Ishikawa (cell line): ENCODE results near the gene DNPEP.

Experiments used
- CEBPB ChIP-seq: IDR thresholded peaks from 2 replicates; pipeline ENCODE4 v1.6.1; 2012
- CREB1 ChIP-seq: IDR thresholded peaks from 2 replicates; pipeline ENCODE4 v1.6.1; 2012; ENCODE audit warnings: low read depth
- EGR1 ChIP-seq: IDR thresholded peaks from 2 replicates; pipeline ENCODE4 v1.6.1; 2012
- EP300 ChIP-seq: IDR thresholded peaks from 2 replicates; pipeline ENCODE4 v1.6.1; 2012; ENCODE audit warnings: borderline replicate concordance
- FOXM1 ChIP-seq: IDR thresholded peaks from 2 replicates; pipeline ENCODE4 v1.6.1; 2012; ENCODE audit warnings: low read depth, borderline replicate concordance
- MAX ChIP-seq: IDR thresholded peaks from 2 replicates; pipeline ENCODE4 v1.6.1; 2012
- NFIC ChIP-seq: IDR thresholded peaks from 2 replicates; pipeline ENCODE4 v1.6.1; 2012
- RAD21 ChIP-seq: IDR thresholded peaks from 2 replicates; pipeline ENCODE4 v1.6.1; 2012; ENCODE audit warnings: low read depth
- TAF1 ChIP-seq: IDR thresholded peaks from 2 replicates; pipeline ENCODE4 v1.6.1; 2012; ENCODE audit warnings: low read depth, mild to moderate bottlenecking
- TCF12 ChIP-seq: IDR thresholded peaks from 2 replicates; pipeline ENCODE4 v1.6.1; 2012; ENCODE audit warnings: low read depth
- TEAD4 ChIP-seq: IDR thresholded peaks from 2 replicates; pipeline ENCODE4 v1.6.1; 2012
- YY1 ChIP-seq: IDR thresholded peaks from 2 replicates; pipeline ENCODE4 v1.6.1; 2012; ENCODE audit warnings: low read depth
- ZBTB7A ChIP-seq: IDR thresholded peaks from 2 replicates; pipeline ENCODE4 v1.6.1; 2012; ENCODE audit warnings: low read depth
- TF ChIP-seq, protein P1 (sequence below): IDR thresholded peaks from 2 replicates; pipeline ENCODE4 v1.6.1; 2012; ENCODE audit warnings: low read depth, mild to moderate bottlenecking
- TF ChIP-seq, protein P2 (sequence below): IDR thresholded peaks from 2 replicates; pipeline ENCODE4 v1.6.1; 2012

Gene DNPEP

GRCh38 chr2:219430633-219431615, 43.2 kb upstream of the DNPEP start:
- TF ChIP-seq RAD21 (peak; percentile 51; the same call in 1 of the 2 replicates), TCF12 (no peak)
- TF ChIP-seq, protein P1, sequence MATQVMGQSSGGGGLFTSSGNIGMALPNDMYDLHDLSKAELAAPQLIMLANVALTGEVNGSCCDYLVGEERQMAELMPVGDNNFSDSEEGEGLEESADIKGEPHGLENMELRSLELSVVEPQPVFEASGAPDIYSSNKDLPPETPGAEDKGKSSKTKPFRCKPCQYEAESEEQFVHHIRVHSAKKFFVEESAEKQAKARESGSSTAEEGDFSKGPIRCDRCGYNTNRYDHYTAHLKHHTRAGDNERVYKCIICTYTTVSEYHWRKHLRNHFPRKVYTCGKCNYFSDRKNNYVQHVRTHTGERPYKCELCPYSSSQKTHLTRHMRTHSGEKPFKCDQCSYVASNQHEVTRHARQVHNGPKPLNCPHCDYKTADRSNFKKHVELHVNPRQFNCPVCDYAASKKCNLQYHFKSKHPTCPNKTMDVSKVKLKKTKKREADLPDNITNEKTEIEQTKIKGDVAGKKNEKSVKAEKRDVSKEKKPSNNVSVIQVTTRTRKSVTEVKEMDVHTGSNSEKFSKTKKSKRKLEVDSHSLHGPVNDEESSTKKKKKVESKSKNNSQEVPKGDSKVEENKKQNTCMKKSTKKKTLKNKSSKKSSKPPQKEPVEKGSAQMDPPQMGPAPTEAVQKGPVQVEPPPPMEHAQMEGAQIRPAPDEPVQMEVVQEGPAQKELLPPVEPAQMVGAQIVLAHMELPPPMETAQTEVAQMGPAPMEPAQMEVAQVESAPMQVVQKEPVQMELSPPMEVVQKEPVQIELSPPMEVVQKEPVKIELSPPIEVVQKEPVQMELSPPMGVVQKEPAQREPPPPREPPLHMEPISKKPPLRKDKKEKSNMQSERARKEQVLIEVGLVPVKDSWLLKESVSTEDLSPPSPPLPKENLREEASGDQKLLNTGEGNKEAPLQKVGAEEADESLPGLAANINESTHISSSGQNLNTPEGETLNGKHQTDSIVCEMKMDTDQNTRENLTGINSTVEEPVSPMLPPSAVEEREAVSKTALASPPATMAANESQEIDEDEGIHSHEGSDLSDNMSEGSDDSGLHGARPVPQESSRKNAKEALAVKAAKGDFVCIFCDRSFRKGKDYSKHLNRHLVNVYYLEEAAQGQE = no peak

- TF ChIP-seq EGR1 (no peak), TCF12 (no peak), YY1 (no peak), TEAD4 (no peak), CREB1 (no peak), MAX (no peak)
- TF ChIP-seq, protein P2, sequence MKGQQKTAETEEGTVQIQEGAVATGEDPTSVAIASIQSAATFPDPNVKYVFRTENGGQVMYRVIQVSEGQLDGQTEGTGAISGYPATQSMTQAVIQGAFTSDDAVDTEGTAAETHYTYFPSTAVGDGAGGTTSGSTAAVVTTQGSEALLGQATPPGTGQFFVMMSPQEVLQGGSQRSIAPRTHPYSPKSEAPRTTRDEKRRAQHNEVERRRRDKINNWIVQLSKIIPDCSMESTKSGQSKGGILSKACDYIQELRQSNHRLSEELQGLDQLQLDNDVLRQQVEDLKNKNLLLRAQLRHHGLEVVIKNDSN = no peak
Measured at GRCh38 chr2:219429958-219430606, 42.4 kb upstream of the DNPEP start.

DNA sequence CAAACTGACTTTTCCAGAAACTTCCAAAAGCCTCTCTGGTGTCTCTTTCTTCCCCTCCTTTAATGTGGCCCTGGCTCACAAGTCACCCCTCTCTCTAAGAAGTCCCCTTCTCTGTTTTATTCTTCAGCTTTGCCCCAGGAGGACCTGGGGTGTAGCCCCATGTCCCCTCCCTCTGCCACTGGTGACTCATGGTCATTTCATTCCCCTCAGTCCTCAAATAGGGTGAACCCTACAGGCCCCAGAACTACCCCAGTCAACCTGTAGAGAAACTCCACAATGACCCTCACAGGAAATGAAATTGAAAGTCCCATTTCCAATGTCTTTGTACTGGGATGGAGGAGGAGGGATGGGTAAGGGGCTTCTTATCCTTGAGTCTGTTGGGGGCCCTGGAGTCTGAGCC, 40.8 kb upstream of the DNPEP start:
- TF ChIP-seq MAX (no peak), CREB1 (no peak), EGR1 (no peak), TAF1 (no peak), NFIC (no peak), ZBTB7A (no peak), EP300 (no peak), FOXM1 (no peak), YY1 (no peak), TCF12 (no peak), CEBPB (no peak), TEAD4 (no peak), RAD21 (no peak)
- TF ChIP-seq, protein P1 = no peak
- TF ChIP-seq, protein P2 = no peak

GRCh38 chr2:219426534-219427136, 38.9 kb upstream of the DNPEP start:
- no peak for TF ChIP-seq RAD21
- TF ChIP-seq, protein P1 = no peak
- TF ChIP-seq MAX = no peak
- TF ChIP-seq EGR1 = no peak
- no peak for TF ChIP-seq ZBTB7A
- no peak for TF ChIP-seq YY1
- no peak for TF ChIP-seq CREB1
- TF ChIP-seq, protein P2 = no peak
- no peak for TF ChIP-seq FOXM1
- TF ChIP-seq TEAD4 = no peak
- TF ChIP-seq TAF1 = no peak
- TF ChIP-seq EP300 = no peak
- no peak for TF ChIP-seq TCF12
- TF ChIP-seq CEBPB = no peak
